Smooth muscle cell of trachea (primary cell): ENCODE results near the gene SYCP3. TPM values are rescaled to one million over a fixed set of nuclear protein-coding genes. Genes with fewer than 3 reads are reported as not detected.

Source experiments
- total RNA-seq: library from RNA; depleted of rRNA; stranded (reverse); fragments of >200 nt; gene quantifications from 2 replicates; pipeline ENCODE4 v1.2.1, GENCODE V29; 2014

The SYCP3 gene
- 0.17 TPM in 1 of 2 replicates, not detected in the other for total RNA-seq

DNA sequence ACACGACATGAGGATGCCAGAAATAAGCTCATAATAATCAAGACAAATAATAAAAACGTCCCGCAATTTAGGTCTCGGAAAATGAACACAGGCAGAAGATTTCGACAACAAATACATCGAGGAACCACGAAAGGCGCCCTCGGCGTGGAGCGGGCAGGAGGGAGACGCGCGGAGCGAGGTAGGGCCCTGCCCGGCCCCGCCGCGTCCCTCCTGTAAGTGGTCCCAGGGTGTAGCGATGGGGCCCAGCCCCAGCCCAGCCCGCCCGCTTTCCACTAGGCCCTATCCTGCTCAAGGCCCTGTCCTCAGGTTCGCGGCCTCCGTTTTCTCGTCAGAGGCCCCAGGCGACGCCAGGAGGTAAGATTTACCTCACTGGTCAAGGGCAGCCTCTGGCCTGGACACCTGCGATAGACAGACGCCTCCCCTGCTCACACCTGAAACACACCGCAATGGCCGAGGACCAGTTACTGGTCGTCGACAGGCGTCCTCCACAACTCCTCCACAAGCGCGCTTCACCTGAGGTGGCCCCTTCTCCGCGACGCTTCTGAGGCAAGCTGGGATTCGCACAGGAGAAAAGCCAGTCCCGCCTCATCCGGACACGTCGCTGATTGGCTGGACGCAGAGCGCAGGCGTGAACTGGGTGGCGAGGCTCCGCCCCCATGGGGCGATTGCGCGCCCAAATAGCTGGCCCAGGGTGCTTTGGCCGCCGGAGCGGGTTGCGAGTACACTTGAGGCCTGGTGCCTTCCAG is at the start of gene SYCP3:
TSS of gene SYCP3 (minus strand) at position 543 of the 746 bp plus-strand sequence. CDS start 1,527 bp downstream, outside the sequence.

DNA sequence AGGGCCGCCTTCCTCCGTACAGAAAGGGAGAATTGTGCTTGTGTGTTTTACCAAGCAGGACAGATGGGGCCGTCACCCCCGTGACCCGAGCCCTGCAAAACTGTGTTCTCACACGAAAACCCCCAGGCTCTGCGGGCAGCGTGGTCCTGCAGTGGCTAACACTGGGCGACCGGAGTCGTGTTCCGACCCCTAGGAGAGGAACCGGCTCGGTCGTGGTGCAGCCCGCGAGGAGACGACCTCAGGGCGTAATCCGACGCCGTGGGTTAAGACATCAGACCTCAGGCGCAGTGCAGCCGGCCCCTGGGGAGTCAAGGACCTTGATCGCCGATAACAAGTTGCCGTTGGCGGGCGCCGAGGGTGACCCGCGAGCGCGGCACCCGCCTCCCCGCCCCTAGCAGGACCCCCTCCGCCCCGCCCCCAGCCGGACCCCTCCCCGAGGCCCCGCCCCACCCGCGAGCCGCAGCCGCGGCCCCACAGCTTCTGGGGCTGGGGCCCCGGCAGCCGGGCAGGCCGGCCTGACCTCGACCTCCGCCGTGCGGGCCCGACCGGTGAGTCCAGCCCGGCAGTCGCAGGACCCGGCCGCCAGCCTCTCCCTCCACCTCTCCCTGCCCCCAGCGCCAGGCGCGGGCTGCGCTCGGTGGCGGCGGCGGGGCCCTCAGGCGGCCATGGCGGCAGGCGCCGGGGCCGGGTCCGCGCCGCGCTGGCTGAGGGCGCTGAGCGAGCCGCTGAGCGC is 41.9 kb downstream of the SYCP3 start, which contains the start of gene CHPT1:
TSS of gene CHPT1 (plus strand) at position 444 of the 733 bp plus-strand sequence. CDS start at position 666, 222 bp downstream.

Other genes with a start within 250 kb of the SYCP3 start
- not detected in 2 replicates for gene MYBPC1, start 144.5 kb downstream of the SYCP3 start, total RNA-seq
- 47.6 and 75.3 TPM in 2 replicates for gene CHPT1, start 41.8 kb downstream of the SYCP3 start, total RNA-seq
- gene GNPTAB, start 91.5 kb upstream of the SYCP3 start, total RNA-seq: 26.3 and 47.0 TPM in 2 replicates
- gene DRAM1, start 138.1 kb upstream of the SYCP3 start, total RNA-seq: 42.0 and 112 TPM in 2 replicates